Sigmoid colon (tissue), 4 donors: ENCODE results near the gene IQGAP2.

Source experiments
- CTCF ChIP-seq, 4 experiments: fragments of 450-650 bp in 3 of 4; fragments of 200-600 bp in 1 of 4; IDR thresholded peaks; one replicate each; pipeline ENCODE4 v1.5.1; 2016 to 2019; ENCODE audit warnings: antibody characterized with exemption in 4 of 4, mild to moderate bottlenecking in 3 of 4, moderate library complexity in 2 of 4
- EP300 ChIP-seq, 4 donors: sonication (generic); formaldehyde crosslinking; IDR thresholded peaks; one replicate each; pipeline ENCODE4 v1.6.1; 2017; ENCODE audit warnings: antibody characterized with exemption in 4 of 4
- POLR2A ChIP-seq, 2 donors: fragments of 450-650 bp; IDR thresholded peaks; one replicate each; pipeline ENCODE4 v1.6.1; 2016; ENCODE audit warnings: antibody characterized with exemption in 2 of 2, mild to moderate bottlenecking in 2 of 2, moderate library complexity in 2 of 2
- POLR2AphosphoS5 ChIP-seq, 4 donors: sonication (generic); formaldehyde crosslinking; IDR thresholded peaks; one replicate each; pipeline ENCODE4 v1.6.1; 2017; ENCODE audit warnings: antibody characterized with exemption in 4 of 4

- TF ChIP-seq POLR2A (IDR thresholded peaks at IDR 0.05), result no peak
- TF ChIP-seq CTCF (IDR thresholded peaks at IDR 0.05), result no peak
- TF ChIP-seq POLR2AphosphoS5 (IDR thresholded peaks at IDR 0.05), result no peak
- TF ChIP-seq EP300 (IDR thresholded peaks at IDR 0.05), result no peak
These were observed 57.0 kb downstream of the IQGAP2 start for GRCh38 chr5:76460104-76460503.
